Prostate gland (tissue), 2 donors: ENCODE data around the gene ATXN1.

ENCODE experiments used
- POLR2A ChIP-seq: fragments of 450-650 bp; IDR thresholded peaks from one replicate; pipeline ENCODE4 v1.6.1; 2016; ENCODE audit warnings: antibody characterized with exemption, mild to moderate bottlenecking
- POLR2AphosphoS5 ChIP-seq: sonication (generic); formaldehyde crosslinking; IDR thresholded peaks from one replicate; pipeline ENCODE4 v1.6.1; 2017; ENCODE audit warnings: antibody characterized with exemption
- TF ChIP-seq, protein P1 (sequence below), 4 experiments: fragments of 200-600 bp in 2 of 4; fragments of 450-650 bp in 2 of 4; sonication (generic) in 2 of 4; IDR thresholded peaks; 1 replicate in 3 of 4; 2 replicates in 1 of 4; pipeline ENCODE4 v1.5.1; 2016 to 2019; ENCODE audit warnings: antibody characterized with exemption in 4 of 4, mild to moderate bottlenecking in 2 of 4, moderate library complexity in 2 of 4

DNA sequence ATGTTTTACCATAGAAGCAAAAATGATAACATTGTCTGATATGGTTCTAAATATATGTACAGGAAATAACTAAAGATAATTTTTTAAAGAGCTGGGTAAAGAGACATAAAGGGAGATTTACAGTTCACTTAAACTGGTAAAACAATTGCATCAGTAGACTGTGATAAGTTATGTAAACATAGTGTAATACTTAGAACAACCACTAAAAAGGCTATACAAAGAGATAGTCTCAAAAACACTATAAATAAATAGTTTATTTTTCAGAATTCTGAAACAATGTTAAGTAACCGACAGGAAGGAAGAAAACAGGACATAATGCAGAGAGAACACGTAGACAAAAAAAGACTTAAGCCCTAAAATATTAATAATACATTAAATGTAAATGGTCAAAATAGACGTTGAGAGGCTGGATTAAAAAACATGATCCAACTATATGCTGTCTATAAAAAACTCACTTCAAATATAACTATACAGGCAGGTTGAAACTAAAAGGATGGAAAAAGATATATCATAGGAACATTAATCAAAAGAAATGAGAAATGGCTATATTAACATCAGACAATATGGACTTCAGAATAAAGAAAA is 32.7 kb upstream of the ATXN1 start:
- TF ChIP-seq POLR2A (no peak), POLR2AphosphoS5 (no peak)
- TF ChIP-seq, protein P1, sequence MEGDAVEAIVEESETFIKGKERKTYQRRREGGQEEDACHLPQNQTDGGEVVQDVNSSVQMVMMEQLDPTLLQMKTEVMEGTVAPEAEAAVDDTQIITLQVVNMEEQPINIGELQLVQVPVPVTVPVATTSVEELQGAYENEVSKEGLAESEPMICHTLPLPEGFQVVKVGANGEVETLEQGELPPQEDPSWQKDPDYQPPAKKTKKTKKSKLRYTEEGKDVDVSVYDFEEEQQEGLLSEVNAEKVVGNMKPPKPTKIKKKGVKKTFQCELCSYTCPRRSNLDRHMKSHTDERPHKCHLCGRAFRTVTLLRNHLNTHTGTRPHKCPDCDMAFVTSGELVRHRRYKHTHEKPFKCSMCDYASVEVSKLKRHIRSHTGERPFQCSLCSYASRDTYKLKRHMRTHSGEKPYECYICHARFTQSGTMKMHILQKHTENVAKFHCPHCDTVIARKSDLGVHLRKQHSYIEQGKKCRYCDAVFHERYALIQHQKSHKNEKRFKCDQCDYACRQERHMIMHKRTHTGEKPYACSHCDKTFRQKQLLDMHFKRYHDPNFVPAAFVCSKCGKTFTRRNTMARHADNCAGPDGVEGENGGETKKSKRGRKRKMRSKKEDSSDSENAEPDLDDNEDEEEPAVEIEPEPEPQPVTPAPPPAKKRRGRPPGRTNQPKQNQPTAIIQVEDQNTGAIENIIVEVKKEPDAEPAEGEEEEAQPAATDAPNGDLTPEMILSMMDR (IDR thresholded peaks at IDR 0.05): peak in 1 of 4 experiments; percentile 48
